ENCODE measurements around the gene DENND1A.

GRCh38 chr9:123411191-123411590, 518.7 kb downstream of the DENND1A start:
- no peak for TF ChIP-seq POLR2AphosphoS5 (IDR thresholded peaks at IDR 0.05; ENCODE audit: borderline replicate concordance, low read depth, low read length)
- no peak for TF ChIP-seq EZH2 (IDR thresholded peaks at IDR 0.05)
- TF ChIP-seq FOXP2 (optimal IDR thresholded peaks at IDR 0.05; ENCODE audit: control extremely low read depth, extremely low read length, insufficient read depth): no peak
